T-helper 2 cell treated with Interferon-gamma antibody and Interleukin-4, amounts not matched to agents 5 μg/mL and 100 μg/mL, for 36 hours (primary cell): ENCODE results near the gene SMIM1.
A peak's percentile ranks its signal among the peaks of the same experiment; 100 is the strongest.

ENCODE experiments used
- DNase-seq: peaks from one replicate; pipeline ENCODE4 v3.0.0; 2021; ENCODE audit warnings: low spot score
- H3K27ac Mint-ChIP-seq: one replicate; pipeline ENCODE4 v1.8.0; 2021; ENCODE audit warnings: mild to moderate bottlenecking, mixed read lengths
- H3K27me3 Mint-ChIP-seq: one replicate; pipeline ENCODE4 v1.8.0; 2021; ENCODE audit warnings: low read depth, mixed read lengths
- H3K36me3 Mint-ChIP-seq: one replicate; pipeline ENCODE4 v1.8.0; 2021; ENCODE audit warnings: low read depth, mixed read lengths
- H3K4me1 Mint-ChIP-seq: one replicate; pipeline ENCODE4 v1.8.0; 2021; ENCODE audit warnings: low read depth, mixed read lengths
- H3K4me3 Mint-ChIP-seq: one replicate; pipeline ENCODE4 v1.8.0; 2022; ENCODE audit warnings: mild to moderate bottlenecking, moderate library complexity, mixed read lengths
- H3K9me3 Mint-ChIP-seq: one replicate; pipeline ENCODE4 v1.8.0; 2021; ENCODE audit warnings: mixed read lengths

Gene SMIM1

GRCh38 chr1:3756394-3756793, 16.2 kb upstream of the SMIM1 start:
- H3K4me3 Mint-ChIP-seq: no peak overlapping the region
- no peaks in the 10 kb centered on the region for H3K4me1 Mint-ChIP-seq
- H3K36me3 Mint-ChIP-seq: no peaks in the 10 kb centered on the region
- H3K27me3 Mint-ChIP-seq: no peaks in the 10 kb centered on the region
- DNase-seq: no peak
- H3K27ac Mint-ChIP-seq: no peak overlapping the region
- H3K9me3 Mint-ChIP-seq: peaks cover 6% of the 10 kb centered on the region

GRCh38 chr1:3759164-3759563, 13.4 kb upstream of the SMIM1 start:
- Mint-ChIP-seq H3K9me3 (peaks cover 6% of the 10 kb centered on the region), H3K27me3 (no peaks in the 10 kb centered on the region), H3K36me3 (no peaks in the 10 kb centered on the region), H3K4me3 (no peak overlapping the region), H3K27ac (no peak overlapping the region), H3K4me1 (no peaks in the 10 kb centered on the region)
- DNase-seq: no peak

GRCh38 chr1:3759796-3760195, 12.8 kb upstream of the SMIM1 start:
- no peak overlapping the region for H3K4me3 Mint-ChIP-seq
- DNase-seq: no peak
- H3K27ac Mint-ChIP-seq: no peak overlapping the region
- no peaks in the 10 kb centered on the region for H3K27me3 Mint-ChIP-seq
- H3K36me3 Mint-ChIP-seq: no peaks in the 10 kb centered on the region
- peaks cover 6% of the 10 kb centered on the region for H3K9me3 Mint-ChIP-seq
- H3K4me1 Mint-ChIP-seq: no peaks in the 10 kb centered on the region

- no peak overlapping the region for H3K4me3 Mint-ChIP-seq
- H3K9me3 Mint-ChIP-seq: peaks cover 6% of the 10 kb centered on the region
- DNase-seq: no peak
- no peaks in the 10 kb centered on the region for H3K36me3 Mint-ChIP-seq
- no peaks in the 10 kb centered on the region for H3K4me1 Mint-ChIP-seq
- no peak overlapping the region for H3K27ac Mint-ChIP-seq
- no peaks in the 10 kb centered on the region for H3K27me3 Mint-ChIP-seq
Measured at GRCh38 chr1:3761296-3762010, 11.1 kb upstream of the SMIM1 start.

- Mint-ChIP-seq H3K4me1 (no peaks in the 10 kb centered on the region), H3K27me3 (no peaks in the 10 kb centered on the region), H3K9me3 (peaks cover 6% of the 10 kb centered on the region), H3K4me3 (no peak overlapping the region), H3K36me3 (no peaks in the 10 kb centered on the region), H3K27ac (no peak overlapping the region)
- no peak for DNase-seq
Measured at GRCh38 chr1:3762151-3762872, 10.2 kb upstream of the SMIM1 start.

GRCh38 chr1:3762873-3763228, 9.7 kb upstream of the SMIM1 start:
- H3K27me3 Mint-ChIP-seq: no peaks in the 10 kb centered on the region

GRCh38 chr1:3763351-3764125, 9.0 kb upstream of the SMIM1 start:
- H3K27me3 Mint-ChIP-seq: no peaks in the 10 kb centered on the region

More at GRCh38 chr1:3762873-3763228, 9.7 kb upstream of the SMIM1 start:
- H3K36me3 Mint-ChIP-seq: no peaks in the 10 kb centered on the region
- H3K9me3 Mint-ChIP-seq: peaks cover 6% of the 10 kb centered on the region
- H3K4me3 Mint-ChIP-seq: no peak overlapping the region
- no peaks in the 10 kb centered on the region for H3K4me1 Mint-ChIP-seq
- DNase-seq: no peak
- H3K27ac Mint-ChIP-seq: no peak overlapping the region

GRCh38 chr1:3767328-3767925, 5.1 kb upstream of the SMIM1 start:
- H3K27me3 Mint-ChIP-seq: no peaks in the 10 kb centered on the region

More at GRCh38 chr1:3763351-3764125, 9.0 kb upstream of the SMIM1 start:
- H3K4me1 Mint-ChIP-seq: no peaks in the 10 kb centered on the region
- no peak for DNase-seq
- H3K27ac Mint-ChIP-seq: no peak overlapping the region
- H3K36me3 Mint-ChIP-seq: no peaks in the 10 kb centered on the region
- no peak overlapping the region for H3K4me3 Mint-ChIP-seq
- peaks cover 6% of the 10 kb centered on the region for H3K9me3 Mint-ChIP-seq

GRCh38 chr1:3768811-3769390, 3.6 kb upstream of the SMIM1 start:
- Mint-ChIP-seq H3K9me3 (no peaks in the 10 kb centered on the region), H3K36me3 (no peaks in the 10 kb centered on the region), H3K27ac (no peak overlapping the region), H3K4me1 (no peaks in the 10 kb centered on the region), H3K4me3 (no peak overlapping the region), H3K27me3 (no peaks in the 10 kb centered on the region)
- DNase-seq: no peak

More at GRCh38 chr1:3767328-3767925, 5.1 kb upstream of the SMIM1 start:
- H3K27ac Mint-ChIP-seq: no peak overlapping the region
- H3K36me3 Mint-ChIP-seq: no peaks in the 10 kb centered on the region
- no peak overlapping the region for H3K4me3 Mint-ChIP-seq
- H3K4me1 Mint-ChIP-seq: no peaks in the 10 kb centered on the region
- no peaks in the 10 kb centered on the region for H3K9me3 Mint-ChIP-seq
- DNase-seq: no peak

GRCh38 chr1:3770047-3770765, 2.3 kb upstream of the SMIM1 start:
- no peaks in the 10 kb centered on the region for H3K9me3 Mint-ChIP-seq
- no peak overlapping the region for H3K27ac Mint-ChIP-seq
- no peaks in the 10 kb centered on the region for H3K4me1 Mint-ChIP-seq
- peak overlapping the region; percentile 3 for H3K4me3 Mint-ChIP-seq
- DNase-seq: no peak
- H3K36me3 Mint-ChIP-seq: no peaks in the 10 kb centered on the region
- H3K27me3 Mint-ChIP-seq: no peaks in the 10 kb centered on the region

- H3K4me3 Mint-ChIP-seq: peak overlapping the region; percentile 57
- no peak overlapping the region for H3K27ac Mint-ChIP-seq
- no peaks in the 10 kb centered on the region for H3K4me1 Mint-ChIP-seq
- H3K36me3 Mint-ChIP-seq: no peaks in the 10 kb centered on the region
- no peaks in the 10 kb centered on the region for H3K9me3 Mint-ChIP-seq
- H3K27me3 Mint-ChIP-seq: no peaks in the 10 kb centered on the region
- no peak for DNase-seq
Measured at GRCh38 chr1:3771108-3772026, 1.2 kb upstream of the SMIM1 start.

- Mint-ChIP-seq H3K27ac (no peak overlapping the region), H3K36me3 (no peaks in the 10 kb centered on the region), H3K4me3 (peak overlapping the region; percentile 57), H3K4me1 (no peaks in the 10 kb centered on the region), H3K9me3 (no peaks in the 10 kb centered on the region), H3K27me3 (no peaks in the 10 kb centered on the region)
- DNase-seq: peak; percentile 82
Measured at GRCh38 chr1:3772027-3772714, 378 bp upstream of the SMIM1 start.
